ENCODE data around the gene FBXL15.

The FBXL15 gene

GRCh38 chr10:102393411-102394078 is 27.1 kb upstream of the FBXL15 start:
- DNase-seq (ENCODE audit: low read depth) = no peak
- peak overlapping the region; percentile 97 for H3K4me3 ChIP-seq (ENCODE audit: low read depth, low read length)
- no peak for TF ChIP-seq CTCF (IDR thresholded peaks at IDR 0.05; ENCODE audit: insufficient read depth, low read depth, low read length, missing control alignments)

- DNase-seq (ENCODE audit: low read depth) = peak; percentile 98
- peak overlapping the region; percentile 97 for H3K4me3 ChIP-seq (ENCODE audit: low read depth, low read length)
- peak; percentile 88 for TF ChIP-seq CTCF (IDR thresholded peaks at IDR 0.05; ENCODE audit: insufficient read depth, low read depth, low read length, missing control alignments)
Observed at GRCh38 chr10:102394079-102394800, 26.4 kb upstream of the FBXL15 start.

GRCh38 chr10:102394801-102395399 is 25.7 kb upstream of the FBXL15 start:
- peak; percentile 71 for DNase-seq (ENCODE audit: low read depth)
- no peak for TF ChIP-seq CTCF (IDR thresholded peaks at IDR 0.05; ENCODE audit: insufficient read depth, low read depth, low read length, missing control alignments)
- H3K4me3 ChIP-seq (ENCODE audit: low read depth, low read length) = peak overlapping the region; percentile 97

GRCh38 chr10:102395400-102396316 is 25.0 kb upstream of the FBXL15 start, which contains the start of gene NFKB2:
Gene NFKB2, plus strand, starts transcription at chr10:102395705. Its CDS starts 255 bp downstream, at chr10:102395960.
- DNase-seq (ENCODE audit: low read depth) = peak; percentile 93
- TF ChIP-seq CTCF (IDR thresholded peaks at IDR 0.05; ENCODE audit: insufficient read depth, low read depth, low read length, missing control alignments) = no peak
- peak within 1 kb of the TSS; percentile 97 for H3K4me3 ChIP-seq (ENCODE audit: low read depth, low read length)

GRCh38 chr10:102396317-102396650 is 24.4 kb upstream of the FBXL15 start:
- peak overlapping the region; percentile 97 for H3K4me3 ChIP-seq (ENCODE audit: low read depth, low read length)
- TF ChIP-seq CTCF (IDR thresholded peaks at IDR 0.05; ENCODE audit: insufficient read depth, low read depth, low read length, missing control alignments) = no peak

GRCh38 chr10:102396730-102397151 is 23.9 kb upstream of the FBXL15 start:
- TF ChIP-seq CTCF (IDR thresholded peaks at IDR 0.05; ENCODE audit: insufficient read depth, low read depth, low read length, missing control alignments) = no peak
- H3K4me3 ChIP-seq (ENCODE audit: low read depth, low read length) = peak overlapping the region; percentile 97

More at GRCh38 chr10:102396317-102396650, 24.4 kb upstream of the FBXL15 start:
- DNase-seq (ENCODE audit: low read depth) = no peak

More at GRCh38 chr10:102396730-102397151, 23.9 kb upstream of the FBXL15 start:
- DNase-seq (ENCODE audit: low read depth) = no peak
